ENCODE data around the gene ARHGAP44. TPM values are rescaled to one million over a fixed set of nuclear protein-coding genes. Genes with fewer than 3 reads are reported as not detected.

The ARHGAP44 gene
- total RNA-seq, 1 experiment from 2014 or later = 9.9 TPM

DNA sequence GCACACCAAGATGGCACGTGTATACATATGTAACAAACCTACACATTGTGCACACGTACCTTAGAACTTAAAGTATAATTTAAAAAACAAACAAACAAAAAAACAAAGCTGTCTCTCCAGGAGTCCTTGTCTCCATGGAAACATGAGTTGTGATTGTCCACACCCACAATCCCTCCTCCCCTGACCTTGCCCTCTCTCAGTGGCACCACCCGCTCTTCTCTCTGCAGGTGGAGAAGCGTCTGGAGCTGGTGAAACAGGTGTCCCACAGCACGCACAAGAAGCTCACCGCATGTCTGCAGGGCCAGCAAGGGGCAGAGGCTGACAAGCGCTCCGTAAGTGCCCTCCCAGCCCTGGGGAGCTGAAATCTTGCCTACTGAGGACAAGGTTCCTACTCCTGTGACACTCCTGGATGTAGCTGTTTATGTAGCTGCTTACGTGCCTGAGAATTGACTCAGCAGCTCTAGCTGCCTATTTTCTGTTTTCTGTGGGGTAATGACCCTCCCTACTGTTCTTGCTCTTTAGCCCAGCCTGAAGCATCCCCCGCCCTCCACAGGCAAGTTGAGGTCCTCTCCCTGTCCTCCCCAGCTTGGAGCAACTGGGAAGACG, 107.0 kb downstream of the ARHGAP44 start:
- Mint-ChIP-seq H3K27ac (peak overlapping the region in 2 of 3 experiments; percentile 68 to 84; a peak in 4 of 7 replicates), H3K4me3 (no peak overlapping the region), H3K27me3 (ENCODE audit: low read depth) (no peaks in the 10 kb centered on the region), H3K4me1 (peaks cover 30 to 32% of the 10 kb centered on the region in 2 experiments), H3K9me3 (peaks cover 8 to 10% of the 10 kb centered on the region in 2 experiments), H3K36me3 (ENCODE audit: insufficient read depth in 1 of 3, low read depth in 3 of 3) (peaks cover 5 to 23% (median 18%) of the 10 kb centered on the region in 3 experiments)
- Histone ChIP-seq H4K5ac (ENCODE audit: insufficient read length, low read depth, low read length) (no peak overlapping the region), H3K4me1 (ENCODE audit: insufficient read depth, low read length) (no peaks in the 10 kb centered on the region), H3T11ph (ENCODE audit: low read length) (no peak overlapping the region), H3K56ac (ENCODE audit: insufficient read length, low read depth, low read length) (no peak overlapping the region), H3K4me2 (ENCODE audit: insufficient read depth, insufficient read length, low read length) (no peak overlapping the region), H3K4ac (ENCODE audit: low read depth, low read length) (no peak overlapping the region), H3K9me3 (ENCODE audit: control insufficient read depth, low read depth, low read length) (no peaks in the 10 kb centered on the region), H2BK20ac (ENCODE audit: low read depth, low read length, poor library complexity, severe bottlenecking) (no peak overlapping the region), H3K23ac (ENCODE audit: insufficient read length, low read depth, low read length) (no peak overlapping the region), H4K91ac (ENCODE audit: insufficient read length, low read depth, low read length) (no peak overlapping the region), H2BK5ac (ENCODE audit: insufficient read length, low read length) (no peak overlapping the region), H3K9ac (ENCODE audit: extremely low read depth, insufficient read length, low read length) (no peak overlapping the region), H2BK120ac (ENCODE audit: low read depth, low read length, poor library complexity, severe bottlenecking) (no peak overlapping the region), H3K23me2 (ENCODE audit: insufficient read length, low read depth, low read length, poor library complexity, severe bottlenecking) (no peaks in the 10 kb centered on the region), H4K20me1 (ENCODE audit: control insufficient read depth, insufficient read depth, insufficient read length) (no peaks in the 10 kb centered on the region), H2AFZ (ENCODE audit: low read length) (no peak overlapping the region), H3K18ac (ENCODE audit: insufficient read length, low read depth, low read length) (peak overlapping the region; percentile 55), H3K27me3 (ENCODE audit: insufficient read depth, low read length) (no peaks in the 10 kb centered on the region), H2BK15ac (ENCODE audit: low read depth, low read length) (no peak overlapping the region; the same call in 1 of the 2 replicates), H2AK5ac (ENCODE audit: insufficient read length, low read length) (no peak overlapping the region), H3K79me1 (ENCODE audit: insufficient read depth, low read depth, low read length, poor library complexity, severe bottlenecking) (no peaks in the 10 kb centered on the region), H2BK12ac (ENCODE audit: insufficient read length, low read depth, low read length) (no peak overlapping the region), H3K14ac (ENCODE audit: insufficient read depth, low read length) (peak overlapping the region; percentile 72), H3K27ac (ENCODE audit: insufficient read length, low read depth, low read length) (no peak overlapping the region), H3K79me2 (ENCODE audit: insufficient read depth, low read length) (no peaks in the 10 kb centered on the region), H4K8ac (replicated peaks; ENCODE audit: insufficient read length, low read depth, low read length) (no peak overlapping the region)
- peak; percentile 42 for DNase-seq
- no CpG with 5 or more reads among the region's 11 CpGs for WGBS (ENCODE audit: extremely low coverage, insufficient read length, low lambda C conversion rate)
- TF ChIP-seq, protein P1, sequence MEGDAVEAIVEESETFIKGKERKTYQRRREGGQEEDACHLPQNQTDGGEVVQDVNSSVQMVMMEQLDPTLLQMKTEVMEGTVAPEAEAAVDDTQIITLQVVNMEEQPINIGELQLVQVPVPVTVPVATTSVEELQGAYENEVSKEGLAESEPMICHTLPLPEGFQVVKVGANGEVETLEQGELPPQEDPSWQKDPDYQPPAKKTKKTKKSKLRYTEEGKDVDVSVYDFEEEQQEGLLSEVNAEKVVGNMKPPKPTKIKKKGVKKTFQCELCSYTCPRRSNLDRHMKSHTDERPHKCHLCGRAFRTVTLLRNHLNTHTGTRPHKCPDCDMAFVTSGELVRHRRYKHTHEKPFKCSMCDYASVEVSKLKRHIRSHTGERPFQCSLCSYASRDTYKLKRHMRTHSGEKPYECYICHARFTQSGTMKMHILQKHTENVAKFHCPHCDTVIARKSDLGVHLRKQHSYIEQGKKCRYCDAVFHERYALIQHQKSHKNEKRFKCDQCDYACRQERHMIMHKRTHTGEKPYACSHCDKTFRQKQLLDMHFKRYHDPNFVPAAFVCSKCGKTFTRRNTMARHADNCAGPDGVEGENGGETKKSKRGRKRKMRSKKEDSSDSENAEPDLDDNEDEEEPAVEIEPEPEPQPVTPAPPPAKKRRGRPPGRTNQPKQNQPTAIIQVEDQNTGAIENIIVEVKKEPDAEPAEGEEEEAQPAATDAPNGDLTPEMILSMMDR (conservative IDR thresholded peaks at IDR 0.05) = no peak
